Adrenal gland (tissue), 12 donors: ENCODE data around the gene RPS6KC1. TPM values are rescaled to one million over a fixed set of nuclear protein-coding genes. Genes with fewer than 3 reads are reported as not detected.

Experiments
- DNase-seq, 7 donors: peaks; one replicate each; pipeline ENCODE4 v3.0.0-alpha.2; 2019 to 2020
- H3K27ac ChIP-seq, 5 donors: fragments of 200-600 bp; sonication (generic) in 4 of 5; 1 replicate in 3 of 5; 2 replicates in 2 of 5; pipeline versions ENCODE4 v1.5.1 to v1.8.0; 2016 to 2020; ENCODE audit warnings: mild to moderate bottlenecking in 1 of 5
- H3K27me3 ChIP-seq: fragments of 200-600 bp; 2 replicates; pipeline ENCODE4 v1.8.0; 2021
- H3K36me3 ChIP-seq, 2 donors: fragments of 200-600 bp; replicated peaks in 1 of 2; 1 replicate in 1 of 2; 2 replicates in 1 of 2; pipeline versions ENCODE4 v1.5.1 to v1.8.0; 2018 to 2022
- H3K4me1 ChIP-seq, 2 donors: fragments of 200-600 bp; replicated peaks in 1 of 2; 1 replicate in 1 of 2; 2 replicates in 1 of 2; pipeline versions ENCODE4 v1.5.1 to v1.8.0; 2018 to 2021
- H3K4me3 ChIP-seq, 4 donors: fragments of 200-600 bp; sonication (generic) in 3 of 4; one replicate each; pipeline ENCODE4 v1.5.1; 2016 to 2018
- H3K9me3 ChIP-seq, 3 donors: fragments of 200-600 bp; sonication (generic) in 1 of 3; replicated peaks in 1 of 3; 1 replicate in 2 of 3; 2 replicates in 1 of 3; pipeline versions ENCODE4 v1.5.1 to v1.8.0; 2016 to 2021
- POLR2A ChIP-seq, 2 donors: fragments of 450-650 bp; IDR thresholded peaks; one replicate each; pipeline ENCODE4 v1.6.1; 2017; ENCODE audit warnings: antibody characterized with exemption in 2 of 2, mild to moderate bottlenecking in 2 of 2, moderate library complexity in 1 of 2
- WGBS, 4 donors: extraction: QIAGEN DNeasy Blood & Tissue Kit in 2 of 4; methylation state at CpG; one replicate each; pipeline versions ENCODE4 v1.1.5 to v1.1.7; 2013 to 2017; 5-methylcytosine and 5-hydroxymethylcytosine counted together
- intact Hi-C, 2 donors: fragments of 100-400 bp; cut with DNase I; formaldehyde crosslinking; loops; one replicate each; pipeline versions ENCODE4 v1.14.1 to v1.15.0; 2022 to 2023
- polyA plus RNA-seq, 3 donors: library from polyadenylated mRNA; stranded (reverse); fragments of 200-250 nt in 2 of 3; fragments of 350-450 nt in 1 of 3; fragmentation: Illumina TruSeq in 1 of 3; extraction: RNeasy Lipid Tissue Mini Kit (QIAGEN cat#74804) in 1 of 3; gene quantifications; one replicate each; pipeline ENCODE4 v1.2.3, GENCODE V29; 2013 to 2014
- total RNA-seq, 9 donors: library from RNA; depleted of rRNA in 4 of 9; stranded (reverse); fragments of >200 nt in 4 of 9; fragments of 120-200 nt in 1 of 9; fragmentation: NEBNext Ultra II Directional in 1 of 9; extraction: Animal tissue kit (Norgen Biotek cat#: 25700) in 1 of 9; gene quantifications; one replicate each; pipeline versions ENCODE4 v1.1.0 to v1.2.4, GENCODE V29; 2013 to 2023
- TF ChIP-seq, protein P1 (sequence below), 6 experiments: fragments of 450-650 bp in 4 of 6; fragments of 200-600 bp in 2 of 6; sonication (generic) in 1 of 6; IDR thresholded peaks; 1 replicate in 5 of 6; 2 replicates in 1 of 6; pipeline versions ENCODE4 v1.5.1 to v1.8.0; 2016 to 2021; ENCODE audit warnings: antibody characterized with exemption in 6 of 6, mild to moderate bottlenecking in 2 of 6, moderate library complexity in 1 of 6
- donor health status: healthy with polysubstance abuse.
- donor health status: Bipolar disorder and iron deficiency.
- donor health status: DM: yes; HTN: yes; CAD: no.
- donor health status: DM: no; HTN: no; CAD: no.
- donor health status: DM: no; HTN: no; CAD: no.
- donor health status: DM: yes; HTN: yes; CAD: no.

RPS6KC1 gene
- total and polyA plus RNA-seq, 12 donors = 7.6 to 67.2 (median 26.2) TPM

GRCh38 chr1:213014642-213015041, 36.4 kb upstream of the RPS6KC1 start:
- H3K36me3 ChIP-seq = peaks cover 0 to 8% of the 10 kb centered on the region in 2 donors
- H3K9me3 ChIP-seq = no peaks in the 10 kb centered on the region
- intact Hi-C loops = no loop called here
- peak overlapping the region; percentile 56 to 96 (median 88) for H3K27ac ChIP-seq
- peak overlapping the region; percentile 52 to 98 (median 85) for H3K4me3 ChIP-seq
- H3K27me3 ChIP-seq = no peaks in the 10 kb centered on the region
- peaks cover 6 to 23% of the 10 kb centered on the region in 2 donors for H3K4me1 ChIP-seq
- TF ChIP-seq POLR2A (IDR thresholded peaks at IDR 0.05) = no peak
- TF ChIP-seq, protein P1, sequence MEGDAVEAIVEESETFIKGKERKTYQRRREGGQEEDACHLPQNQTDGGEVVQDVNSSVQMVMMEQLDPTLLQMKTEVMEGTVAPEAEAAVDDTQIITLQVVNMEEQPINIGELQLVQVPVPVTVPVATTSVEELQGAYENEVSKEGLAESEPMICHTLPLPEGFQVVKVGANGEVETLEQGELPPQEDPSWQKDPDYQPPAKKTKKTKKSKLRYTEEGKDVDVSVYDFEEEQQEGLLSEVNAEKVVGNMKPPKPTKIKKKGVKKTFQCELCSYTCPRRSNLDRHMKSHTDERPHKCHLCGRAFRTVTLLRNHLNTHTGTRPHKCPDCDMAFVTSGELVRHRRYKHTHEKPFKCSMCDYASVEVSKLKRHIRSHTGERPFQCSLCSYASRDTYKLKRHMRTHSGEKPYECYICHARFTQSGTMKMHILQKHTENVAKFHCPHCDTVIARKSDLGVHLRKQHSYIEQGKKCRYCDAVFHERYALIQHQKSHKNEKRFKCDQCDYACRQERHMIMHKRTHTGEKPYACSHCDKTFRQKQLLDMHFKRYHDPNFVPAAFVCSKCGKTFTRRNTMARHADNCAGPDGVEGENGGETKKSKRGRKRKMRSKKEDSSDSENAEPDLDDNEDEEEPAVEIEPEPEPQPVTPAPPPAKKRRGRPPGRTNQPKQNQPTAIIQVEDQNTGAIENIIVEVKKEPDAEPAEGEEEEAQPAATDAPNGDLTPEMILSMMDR (IDR thresholded peaks at IDR 0.05) = no peak
- DNase-seq = peak in 1 of 7 donors; percentile 15
- WGBS, 4 donors = 14 to 17% (median 14%) methylated on average over 7 of the region's 7 CpGs

GRCh38 chr1:213015099-213016050, 35.7 kb upstream of the RPS6KC1 start, which contains the start of gene ANGEL2:
ANGEL2 (minus strand) TSS chr1:213015867; CDS start chr1:213015671, 196 bp downstream.
- no peaks in the 10 kb centered on the region for H3K9me3 ChIP-seq
- intact Hi-C loops = no loop called here
- peak within 1 kb of the TSS; percentile 52 to 98 (median 85) for H3K4me3 ChIP-seq
- H3K4me1 ChIP-seq = peaks cover 6 to 23% of the 10 kb centered on the region in 2 donors
- no peaks in the 10 kb centered on the region for H3K27me3 ChIP-seq
- TF ChIP-seq POLR2A (IDR thresholded peaks at IDR 0.05) = peak in 1 of 2 donors; percentile 73
- TF ChIP-seq, protein P1 (IDR thresholded peaks at IDR 0.05) = no peak
- WGBS, 4 donors = 0 to 1% (median 0%) methylated on average over 33 to 66 of the region's 66 CpGs
- H3K27ac ChIP-seq = peak within 1 kb of the TSS; percentile 56 to 96 (median 88)
- H3K36me3 ChIP-seq = peaks cover 0 to 8% of the 10 kb centered on the region in 2 donors
- DNase-seq = peak; percentile 95 to 99 (median 97)

DNA sequence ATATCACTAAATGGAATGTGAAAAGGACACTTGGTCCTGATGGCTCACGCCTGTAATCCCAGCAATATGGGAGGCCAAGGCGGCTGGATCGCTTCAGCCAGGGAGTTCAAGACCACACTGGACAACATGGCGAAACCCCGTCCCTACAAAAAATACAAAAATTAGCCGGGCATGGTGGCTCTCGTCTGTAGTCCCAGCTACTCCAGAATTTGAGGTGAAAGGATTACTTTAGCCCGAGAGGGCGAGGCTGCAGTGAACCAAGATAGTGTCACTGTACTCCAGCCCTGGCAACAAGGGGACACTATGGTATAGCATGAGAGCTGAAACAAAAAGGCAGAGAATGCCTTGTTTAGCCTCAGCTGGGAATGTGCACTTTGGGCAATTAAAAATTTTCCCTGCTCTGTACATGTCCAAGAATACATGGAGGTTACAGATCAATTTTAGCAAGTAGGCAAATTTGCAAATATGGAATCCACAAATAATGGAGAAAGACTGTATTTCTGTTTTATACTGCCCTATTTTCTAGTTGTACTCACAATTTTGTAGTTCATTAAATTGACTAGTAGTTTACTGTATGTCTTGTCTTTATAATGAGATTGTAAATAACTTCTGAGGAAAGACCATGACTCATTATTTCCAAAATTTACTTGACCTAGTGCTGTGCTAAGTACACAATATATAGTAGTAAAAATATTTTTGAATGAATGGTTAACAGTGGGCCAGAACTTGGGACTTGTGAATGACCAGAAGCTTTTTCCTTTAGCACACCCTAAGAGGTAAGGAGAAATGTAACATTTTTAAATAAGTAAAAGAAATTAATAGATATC, 33.4 kb upstream of the RPS6KC1 start:
- TF ChIP-seq, protein P1 (IDR thresholded peaks at IDR 0.05) = no peak
- TF ChIP-seq POLR2A (IDR thresholded peaks at IDR 0.05) = no peak
- 87 to 96% (median 93%) methylated on average over 9 of the region's 9 CpGs for WGBS, 4 donors
- intact Hi-C loops = no loop called here
- H3K36me3 ChIP-seq = no peaks in the 10 kb centered on the region
- no peaks in the 10 kb centered on the region for H3K27me3 ChIP-seq
- no peaks in the 10 kb centered on the region for H3K9me3 ChIP-seq
- DNase-seq = no peak
- no peak overlapping the region for H3K4me3 ChIP-seq
- peaks cover 6 to 23% of the 10 kb centered on the region in 2 donors for H3K4me1 ChIP-seq
- no peak overlapping the region for H3K27ac ChIP-seq

- no peak overlapping the region for H3K27ac ChIP-seq
- H3K4me1 ChIP-seq = peaks cover 2 to 6% of the 10 kb centered on the region in 2 donors
- DNase-seq = no peak
- no peaks in the 10 kb centered on the region for H3K9me3 ChIP-seq
- 84 to 87% (median 85%) methylated on average over 4 of the region's 4 CpGs for whole genome bisulfite sequencing, 4 donors
- H3K4me3 ChIP-seq = no peak overlapping the region
- intact Hi-C loops = no loop called here
- no peak for TF ChIP-seq POLR2A (IDR thresholded peaks at IDR 0.05)
- TF ChIP-seq, protein P1 (IDR thresholded peaks at IDR 0.05) = no peak
- H3K36me3 ChIP-seq = no peaks in the 10 kb centered on the region
- no peaks in the 10 kb centered on the region for H3K27me3 ChIP-seq
Observed at GRCh38 chr1:213019450-213019849, 31.6 kb upstream of the RPS6KC1 start.
